Measurements from ENCODE around the gene SCN5A.

Gene SCN5A

GRCh38 chr3:38647217-38647970, 2.1 kb downstream of the SCN5A start:
- DNase-seq: no peak

GRCh38 chr3:38646630-38647029, 2.9 kb downstream of the SCN5A start:
- DNase-seq: no peak

DNA sequence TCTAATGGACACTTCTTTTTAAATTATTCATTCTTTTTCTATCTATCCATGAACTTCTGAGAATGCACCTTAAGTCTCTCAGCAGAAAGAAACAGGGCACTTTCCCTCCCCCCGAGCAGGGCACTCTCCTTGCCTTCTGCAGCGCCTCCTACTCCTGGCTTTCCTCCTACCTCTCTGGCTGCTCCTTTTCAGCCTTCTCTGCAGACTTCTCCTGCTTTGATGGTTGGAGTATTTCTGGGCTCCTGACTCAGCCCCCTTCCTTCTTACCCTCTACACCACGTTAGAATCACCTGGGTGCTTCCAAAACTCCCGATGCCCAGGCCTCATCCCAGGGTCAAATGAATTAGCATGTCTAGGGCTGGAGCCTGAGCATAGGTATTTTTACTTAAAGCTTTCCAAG, 3.4 kb downstream of the SCN5A start:
- DNase-seq: no peak

DNA sequence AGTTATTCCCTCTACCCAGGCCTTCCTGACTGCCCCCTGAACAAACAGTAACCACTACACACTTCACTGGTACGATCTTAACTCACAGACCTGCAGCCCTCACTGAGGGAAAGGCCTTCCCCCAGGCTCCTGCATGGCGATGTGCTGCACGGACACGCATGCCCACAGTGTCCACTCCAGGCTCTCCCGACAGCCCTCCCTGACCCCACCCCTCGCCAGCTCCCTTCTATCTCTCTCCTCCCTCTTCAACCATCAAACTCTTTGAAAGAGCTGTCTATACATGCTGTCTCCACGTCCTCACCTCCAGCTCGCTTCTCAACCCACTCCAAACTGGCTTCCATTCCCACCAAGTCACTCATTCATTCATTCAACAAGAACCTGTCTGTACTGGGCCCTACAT, 3.9 kb downstream of the SCN5A start:
- DNase-seq: no peak

DNA sequence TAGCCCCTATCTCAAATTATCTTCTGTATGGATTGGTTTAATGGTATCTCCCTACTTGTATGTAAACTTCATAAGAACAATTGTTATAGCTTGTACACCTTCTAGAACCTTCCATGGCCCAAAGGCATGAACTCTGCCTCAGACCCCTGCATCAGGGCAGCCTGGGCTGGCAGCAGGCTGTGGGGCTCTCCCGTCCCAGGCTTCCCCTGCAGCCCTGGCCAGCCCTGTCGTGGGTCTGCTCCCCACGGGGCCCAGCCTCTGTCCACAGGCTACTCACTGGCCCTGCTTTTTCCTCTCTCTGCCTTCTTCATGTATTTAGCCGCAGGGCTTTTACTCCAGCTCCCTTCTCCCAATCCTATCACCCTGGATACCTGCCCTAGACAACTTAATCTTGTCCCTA, 4.4 kb downstream of the SCN5A start:
- DNase-seq: no peak

GRCh38 chr3:38644662-38645053, 4.8 kb downstream of the SCN5A start:
- DNase-seq: no peak

- DNase-seq: no peak
Observed at GRCh38 chr3:38644016-38644661, 5.3 kb downstream of the SCN5A start.

DNA sequence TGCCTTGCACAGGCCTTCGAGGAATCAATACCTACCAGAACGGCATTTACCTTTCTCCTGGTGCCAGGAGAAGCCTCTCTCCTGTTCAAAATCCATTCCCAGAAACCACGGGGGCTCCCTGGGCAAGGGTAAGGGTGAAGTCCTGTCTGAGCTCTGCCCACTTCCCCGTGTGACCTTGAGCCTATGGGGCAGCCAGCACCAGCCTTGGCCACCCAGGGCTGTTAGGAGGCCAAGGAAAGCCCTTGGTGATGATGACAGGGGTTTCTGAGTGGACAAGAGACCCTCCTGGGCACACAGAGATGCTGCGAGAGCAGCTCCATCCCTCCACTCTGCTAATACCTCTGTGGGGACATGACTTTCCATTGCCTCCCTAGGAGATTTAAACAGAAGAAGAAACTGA, 5.9 kb downstream of the SCN5A start:
- DNase-seq: no peak

GRCh38 chr3:38643090-38643489, 6.4 kb downstream of the SCN5A start:
- DNase-seq: no peak

DNA sequence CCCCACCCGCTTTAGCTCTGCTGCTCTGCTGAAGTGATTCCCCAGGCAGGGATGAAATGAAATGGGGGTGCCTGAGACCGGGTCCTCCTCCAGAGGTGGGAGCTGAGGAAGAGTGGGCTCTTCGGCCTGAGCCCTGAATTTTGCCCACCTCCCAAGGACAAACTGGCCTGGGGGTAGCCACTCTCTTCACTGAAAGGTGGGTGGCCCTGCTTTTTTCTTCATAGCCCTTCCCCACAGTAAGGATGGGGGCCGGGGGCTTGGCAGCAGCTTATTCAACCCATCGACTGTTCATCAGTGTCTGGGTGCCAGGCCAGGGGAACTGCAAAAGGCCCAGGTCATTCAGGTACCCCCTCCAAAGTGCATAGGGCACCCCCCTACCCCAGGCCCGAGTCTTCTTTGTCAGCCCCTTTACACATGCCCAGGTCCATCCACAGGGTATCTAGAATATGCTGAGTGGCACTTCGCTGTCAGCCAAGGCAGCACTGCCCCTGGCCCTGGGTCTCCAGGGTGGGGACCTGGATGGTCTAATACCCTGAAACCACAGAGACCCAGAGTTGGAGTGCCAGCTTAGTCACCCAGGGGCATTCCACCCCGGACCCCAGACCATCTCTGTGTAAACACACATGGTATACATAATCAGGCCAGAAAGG, 7.9 kb downstream of the SCN5A start:
- no peak for DNase-seq

DNA sequence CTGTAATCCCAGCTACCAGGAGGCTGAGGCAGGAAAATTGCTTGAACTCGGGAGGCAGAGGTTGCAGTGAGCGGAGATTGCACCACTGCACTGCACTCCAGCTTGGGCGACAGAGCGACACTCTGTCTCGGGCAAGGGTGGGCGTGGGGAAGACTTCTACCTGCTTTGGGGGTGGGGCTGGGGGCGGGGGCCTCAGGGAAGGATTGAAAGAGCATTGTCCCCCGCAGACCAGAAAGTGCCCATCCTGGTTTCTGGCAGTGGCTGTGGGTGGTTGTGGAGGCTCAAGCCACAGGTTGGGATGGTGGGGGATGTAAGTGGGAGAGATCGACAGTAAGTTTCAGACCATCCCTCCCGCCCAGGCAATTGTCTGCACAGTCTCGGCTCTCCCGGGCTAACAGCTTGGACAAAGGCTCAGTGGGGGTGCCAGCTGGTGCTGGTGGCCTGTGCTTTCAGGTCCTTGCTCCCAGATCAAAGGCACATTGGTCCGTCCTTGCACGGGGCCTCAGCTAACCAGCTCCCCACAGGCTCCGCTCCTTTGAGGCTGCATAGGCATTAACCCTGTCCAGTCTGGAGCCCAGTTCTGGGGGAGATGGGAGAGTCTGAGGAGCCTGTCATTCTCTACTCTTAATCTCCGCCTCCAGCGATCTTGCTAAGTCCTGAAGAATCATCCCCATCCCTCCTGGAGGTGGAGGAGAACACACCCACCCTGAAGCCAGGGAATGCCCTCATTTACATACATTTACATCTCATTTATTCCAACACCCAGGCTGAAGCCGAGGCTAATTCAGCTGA, 8.6 kb downstream of the SCN5A start:
- DNase-seq: no peak

DNA sequence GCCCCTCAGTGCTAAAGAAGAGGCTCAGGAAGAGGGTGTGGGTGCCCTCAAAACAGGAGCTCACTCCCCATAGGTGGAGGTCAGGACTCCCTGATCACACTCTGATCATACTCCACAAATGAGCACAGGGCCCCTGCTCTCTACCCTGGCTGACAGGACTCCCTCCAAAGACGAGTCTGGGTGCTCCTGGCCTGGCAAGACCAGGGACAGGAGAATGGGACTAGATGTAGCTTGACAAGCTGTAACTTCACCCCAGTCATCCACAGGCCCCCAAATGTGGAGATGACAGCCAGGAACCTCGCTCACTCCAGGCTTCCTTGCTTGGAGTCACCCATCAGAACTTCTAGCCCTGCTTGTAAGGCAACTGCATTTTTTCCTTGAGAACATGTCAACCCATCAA, 11.1 kb downstream of the SCN5A start:
- DNase-seq: no peak

DNA sequence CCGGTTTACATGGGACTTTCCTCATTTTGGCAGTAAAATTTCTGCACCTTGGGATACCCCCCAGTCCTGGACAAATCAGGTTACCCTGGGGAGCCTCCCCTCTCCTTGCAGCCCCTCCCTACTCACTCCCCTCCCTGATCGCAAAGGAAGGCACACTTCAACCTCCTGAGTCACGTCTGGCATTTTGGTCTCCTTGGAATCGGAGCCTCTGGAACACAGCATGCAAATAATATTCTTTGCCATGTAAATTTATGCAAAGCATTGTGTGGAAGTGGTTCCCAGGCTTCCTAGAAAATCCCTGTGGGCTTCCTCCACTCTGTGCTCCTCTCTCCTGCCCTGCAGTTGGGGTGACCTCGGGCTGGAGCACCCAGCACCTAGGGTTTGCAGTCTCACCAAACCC, 11.6 kb downstream of the SCN5A start:
- no peak for DNase-seq

GRCh38 chr3:38636881-38637280, 12.6 kb downstream of the SCN5A start:
- no peak for DNase-seq

DNA sequence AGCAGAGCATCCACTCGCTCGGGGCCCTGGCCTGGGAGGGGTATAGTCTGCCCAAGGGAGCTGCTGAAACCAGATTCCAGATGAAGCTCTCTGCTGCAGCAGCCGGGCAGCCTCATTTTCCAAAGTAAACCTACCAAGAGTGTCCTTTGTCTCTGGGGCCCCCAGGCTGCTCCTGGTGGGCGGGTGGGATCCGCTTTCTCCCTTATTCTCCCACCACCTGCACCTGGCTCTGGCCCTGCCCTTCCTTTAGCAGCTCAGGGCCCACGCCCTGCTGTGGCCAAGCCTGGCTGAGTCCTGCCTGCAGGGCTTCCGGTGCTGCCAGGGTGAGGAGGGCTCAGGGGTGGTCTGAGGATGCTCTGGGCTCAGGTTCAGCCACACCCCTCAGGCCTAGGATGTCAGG, 13.0 kb downstream of the SCN5A start:
- no peak for DNase-seq

DNA sequence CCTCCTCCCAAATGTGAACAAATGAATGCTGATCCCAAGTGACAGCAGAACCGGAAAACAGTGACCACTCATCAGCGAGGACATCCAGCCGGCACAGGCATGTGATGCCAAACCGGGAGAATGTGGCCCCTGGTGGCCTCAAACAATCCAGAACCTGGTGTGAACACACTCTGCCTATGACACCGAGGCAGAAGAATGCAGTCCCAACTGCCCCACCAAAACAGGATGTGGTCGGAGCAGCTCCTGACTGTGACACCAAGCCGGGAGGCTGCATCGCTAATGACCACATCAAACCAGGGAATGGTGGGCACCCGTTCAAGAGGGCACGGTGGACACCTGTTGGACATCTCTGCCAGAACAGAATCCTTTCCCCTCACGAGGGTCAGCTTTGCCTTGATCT, 15.4 kb downstream of the SCN5A start:
- no peak for DNase-seq

DNA sequence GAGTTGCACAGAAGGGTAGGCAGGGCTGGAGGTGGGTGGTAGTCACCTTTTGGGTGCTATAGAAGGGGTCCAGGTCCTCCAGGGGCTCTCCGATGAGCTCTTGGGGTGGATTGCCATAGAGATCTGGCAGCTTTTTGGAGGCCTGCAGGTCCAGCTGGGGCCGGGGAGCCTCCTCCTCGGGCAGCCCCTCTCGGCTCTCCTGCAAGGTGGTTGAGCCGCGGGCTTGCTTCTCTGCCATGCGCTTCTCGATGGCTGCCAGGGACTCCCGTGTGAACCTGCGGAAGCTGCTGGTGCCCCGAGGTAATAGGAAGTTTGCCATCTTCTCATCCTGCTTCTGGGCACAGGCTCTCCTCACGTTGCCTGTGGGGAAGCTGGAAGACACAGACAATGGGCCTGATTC, 16.5 kb downstream of the SCN5A start:
- DNase-seq: no peak

- DNase-seq: no peak
Observed at GRCh38 chr3:38630606-38631005, 18.9 kb downstream of the SCN5A start.

DNA sequence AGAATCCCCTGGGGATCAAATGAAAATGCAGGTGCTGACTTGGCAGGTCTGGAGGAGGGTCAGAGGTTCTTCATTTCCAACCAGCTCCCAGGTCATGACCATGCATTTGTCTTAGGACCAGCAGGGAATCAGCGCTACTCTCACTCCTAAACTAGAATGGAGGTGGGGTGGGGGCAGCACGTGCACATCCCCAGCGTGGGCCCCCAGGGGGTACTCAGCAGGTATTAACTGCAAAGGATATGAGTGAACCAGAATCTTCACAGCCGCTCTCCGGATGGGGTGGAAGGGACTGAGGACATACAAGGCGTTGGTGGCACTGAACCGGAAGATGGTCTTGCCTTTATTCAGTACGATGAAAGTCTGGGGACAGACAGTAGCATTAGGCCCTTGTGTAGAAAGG, 19.4 kb downstream of the SCN5A start:
- DNase-seq: no peak

GRCh38 chr3:38628835-38629234, 20.7 kb downstream of the SCN5A start:
- DNase-seq: no peak

GRCh38 chr3:38627956-38628355, 21.5 kb downstream of the SCN5A start:
- no peak for DNase-seq

DNA sequence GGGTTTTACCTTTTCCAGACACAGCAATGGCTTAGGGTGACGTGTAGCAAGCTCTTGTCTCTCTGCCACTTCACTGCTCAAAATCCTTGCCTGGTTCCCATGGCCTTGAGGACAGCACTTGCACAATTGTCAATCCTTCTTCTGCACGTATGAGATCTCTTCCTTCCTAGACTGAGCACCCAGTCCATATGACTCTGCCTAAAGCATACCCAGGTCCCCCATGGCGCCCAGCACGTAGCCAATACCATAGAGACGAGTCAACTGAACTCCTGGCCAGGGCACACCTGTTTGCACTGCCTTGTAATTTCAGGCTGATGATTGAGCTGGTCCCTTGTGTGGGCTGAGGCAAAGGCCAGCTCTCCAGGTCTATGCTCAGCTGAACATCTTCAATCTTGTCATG, 23.3 kb downstream of the SCN5A start:
- no peak for DNase-seq

DNA sequence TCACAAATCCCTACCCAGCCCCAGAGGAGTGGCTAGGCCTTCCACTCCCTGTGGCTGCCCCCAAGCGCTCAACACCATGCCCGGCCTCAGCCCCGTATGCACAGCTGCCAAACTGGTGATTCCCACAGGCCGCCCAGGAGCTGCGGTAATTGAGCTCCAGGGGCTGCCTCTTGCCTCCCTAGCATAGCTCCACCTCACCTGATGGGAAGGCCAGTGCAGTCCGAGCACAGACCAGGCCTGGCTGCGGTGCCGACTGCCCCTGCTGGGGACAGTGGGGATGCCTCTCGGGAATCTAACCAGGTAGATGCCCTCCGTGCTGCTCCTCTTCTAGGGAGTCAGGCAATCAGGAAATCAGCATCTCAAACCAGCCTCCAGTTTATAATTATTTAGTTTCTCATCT, 25.9 kb downstream of the SCN5A start:
- DNase-seq: no peak

GRCh38 chr3:38622336-38622735, 27.2 kb downstream of the SCN5A start:
- DNase-seq: no peak
